OCI-LY3 (cell line): ENCODE measurements around the gene ELMO2.

ENCODE experiments used
- CTCF ChIP-seq: fragments of 200-600, 300-600 bp; sonication (generic); IDR thresholded peaks from 2 replicates; pipeline ENCODE4 v1.5.1; 2014; ENCODE audit warnings: antibody characterized with exemption, low read length, low read depth
- EZH2phosphoT487 ChIP-seq: fragments of 200-600 bp; shearing (Covaris generic); IDR thresholded peaks from 2 replicates; pipeline ENCODE4 v1.6.1; 2018; ENCODE audit warnings: antibody characterized with exemption, mixed run types, low read depth

- TF ChIP-seq CTCF (no peak), EZH2phosphoT487 (no peak)
Observed at GRCh38 chr20:46399401-46399800, 7.0 kb downstream of the ELMO2 start.
